Ascending aorta (tissue), 2 donors: Measurements from ENCODE around the gene PCAT7. TPM values are rescaled to one million over a fixed set of nuclear protein-coding genes. Genes with fewer than 3 reads are reported as not detected.
A peak's percentile ranks its signal among the peaks of the same experiment; 100 is the strongest.
"Not testable (repeated sequence)": the region's sequence is repeated elsewhere in the genome, so short reads cannot be mapped to it uniquely, and the experiment has no call there.

Experiments
- DNase-seq, 2 donors: peaks; one replicate each; pipeline ENCODE4 v3.0.0-alpha.2; 2019; ENCODE audit warnings: low spot score in 2 of 2
- H3K27ac ChIP-seq, 2 donors: fragments of 200-600 bp; sonication (generic); one replicate each; pipeline ENCODE4 v1.5.1; 2016 to 2017; ENCODE audit warnings: mild to moderate bottlenecking in 1 of 2
- H3K27me3 ChIP-seq: fragments of 200-600 bp; sonication (generic); one replicate; pipeline ENCODE4 v1.5.1; 2017
- H3K36me3 ChIP-seq, 2 donors: fragments of 200-600 bp; sonication (generic); one replicate each; pipeline ENCODE4 v1.5.1; 2016
- H3K4me1 ChIP-seq, 2 donors: fragments of 200-600 bp; sonication (generic); one replicate each; pipeline ENCODE4 v1.5.1; 2016 to 2017; ENCODE audit warnings: mild to moderate bottlenecking in 1 of 2
- H3K4me3 ChIP-seq, 2 donors: fragments of 200-600 bp; sonication (generic); one replicate each; pipeline ENCODE4 v1.5.1; 2016 to 2017; ENCODE audit warnings: mild to moderate bottlenecking in 1 of 2
- H3K9me3 ChIP-seq, 2 donors: fragments of 200-600 bp; sonication (generic); one replicate each; pipeline ENCODE4 v1.5.1; 2016
- CTCF ChIP-seq, 3 experiments: fragments of 200-600 bp in 2 of 3; fragments of 450-650 bp in 1 of 3; sonication (generic) in 2 of 3; IDR thresholded peaks; one replicate each; pipeline ENCODE4 v1.5.1; 2016 to 2019; ENCODE audit warnings: antibody characterized with exemption in 3 of 3, mild to moderate bottlenecking in 1 of 3, moderate library complexity in 1 of 3
- intact Hi-C: fragments of 100-400 bp; cut with DNase I; formaldehyde crosslinking; loops from one replicate; pipeline ENCODE4 v1.15.1; 2023
- total RNA-seq: library from RNA; depleted of rRNA; stranded (reverse); fragments of >200 nt; gene quantifications from one replicate; pipeline ENCODE4 v1.1.0, GENCODE V29; 2016

The PCAT7 gene
- not detected for total RNA-seq

DNA sequence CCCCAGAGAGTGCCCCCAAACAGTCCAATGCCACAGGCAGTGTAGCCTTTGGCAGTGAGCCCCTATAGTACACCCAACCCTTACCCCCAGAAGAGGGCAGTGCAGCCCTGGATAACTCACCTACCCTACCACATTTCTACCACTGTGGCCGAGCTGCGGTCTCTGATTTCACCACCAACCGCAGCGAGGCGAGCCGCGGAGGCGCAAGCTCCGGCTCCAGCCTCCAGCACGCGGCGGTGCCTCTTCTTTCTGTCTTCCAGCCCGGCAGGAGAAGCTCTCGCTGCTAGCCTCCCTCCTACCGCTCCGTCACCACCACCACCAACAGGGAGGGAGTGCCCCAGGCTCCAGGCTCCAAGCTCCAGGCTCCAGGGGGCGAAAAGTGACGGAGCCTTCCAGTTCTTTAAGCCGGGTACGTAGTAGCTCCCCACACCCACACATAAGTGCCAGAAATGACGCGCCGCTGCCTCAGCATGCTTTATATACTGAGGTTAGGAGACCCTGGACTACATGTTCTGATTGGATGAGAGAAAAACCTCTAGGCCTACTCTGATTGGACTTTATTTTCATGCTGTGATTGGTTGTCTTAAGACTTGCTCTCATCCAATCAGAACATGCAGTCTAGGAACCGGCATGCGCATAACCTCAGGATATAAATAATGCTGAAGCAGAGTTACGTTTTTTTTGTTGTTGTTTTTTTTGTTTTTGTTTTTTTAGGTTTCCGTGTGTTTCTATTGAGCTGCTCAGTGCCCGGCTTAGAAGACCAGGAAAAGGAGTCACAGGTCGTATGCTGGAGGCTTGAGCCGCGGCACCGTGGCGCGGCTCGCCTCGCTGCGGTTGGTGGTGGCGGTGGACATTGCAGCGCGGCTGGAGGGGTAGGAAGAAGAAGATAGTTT, at the start of gene PCAT7:
Gene PCAT7, plus strand, starts transcription at position 645 of the 893 bp plus-strand sequence.
- peak; percentile 9 to 41 (median 35) for TF ChIP-seq CTCF (IDR thresholded peaks at IDR 0.05)
- intact Hi-C loops, result no loop called here
- Histone ChIP-seq H3K27ac (no peak within 1 kb of the TSS), H3K4me1 (no peaks in the 10 kb centered on the region), H3K27me3 (no peaks in the 10 kb centered on the region), H3K36me3 (no peaks in the 10 kb centered on the region), H3K4me3 (peak within 1 kb of the TSS in 1 of 2 donors; percentile 36), H3K9me3 (no peaks in the 10 kb centered on the region)
- no peak for DNase-seq

DNA sequence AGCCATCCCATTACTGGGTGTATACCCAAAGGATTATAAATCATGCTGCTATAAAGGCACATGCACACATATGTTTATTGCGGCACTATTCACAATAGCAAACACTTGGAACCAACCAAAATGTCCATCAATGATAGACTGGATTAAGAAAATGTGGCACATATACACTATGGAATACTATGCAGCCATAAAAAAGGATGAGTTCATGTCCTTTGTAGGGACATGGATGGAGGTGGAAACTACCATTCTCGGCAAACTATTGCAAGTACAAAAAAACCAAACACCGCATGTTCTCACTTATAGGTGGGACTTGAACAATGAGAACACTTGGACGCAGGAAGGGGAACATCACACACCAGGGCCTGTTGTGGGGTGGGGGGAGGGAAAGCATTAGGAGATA, 48.5 kb upstream of the PCAT7 start:
- H3K27me3 ChIP-seq, intact Hi-C loops, H3K4me1 ChIP-seq: not testable (repeated sequence)

GRCh38 chr9:94507531-94508258, 47.2 kb upstream of the PCAT7 start:
- intact Hi-C loops, result no loop called here
- no peak for DNase-seq
- Histone ChIP-seq H3K4me1 (no peaks in the 10 kb centered on the region), H3K4me3 (no peak overlapping the region), H3K27me3 (no peaks in the 10 kb centered on the region), H3K9me3 (no peaks in the 10 kb centered on the region), H3K27ac (no peak overlapping the region), H3K36me3 (no peaks in the 10 kb centered on the region)
- no peak for TF ChIP-seq CTCF (IDR thresholded peaks at IDR 0.05)

More for the DNA sequence above, 48.5 kb upstream of the PCAT7 start:
- not testable (repeated sequence) for H3K9me3 ChIP-seq, H3K36me3 ChIP-seq, DNase-seq, H3K4me3 ChIP-seq, H3K27ac ChIP-seq

- no peak for DNase-seq
- no peak for TF ChIP-seq CTCF (IDR thresholded peaks at IDR 0.05)
- intact Hi-C loops, result no loop called here
- Histone ChIP-seq H3K36me3 (no peaks in the 10 kb centered on the region), H3K4me1 (no peaks in the 10 kb centered on the region), H3K27me3 (no peaks in the 10 kb centered on the region), H3K4me3 (no peak overlapping the region), H3K9me3 (no peaks in the 10 kb centered on the region), H3K27ac (no peak overlapping the region)
These were observed 43.5 kb upstream of the PCAT7 start for GRCh38 chr9:94511134-94511954.

GRCh38 chr9:94511955-94512265, 43.0 kb upstream of the PCAT7 start:
- intact Hi-C loops, result no loop called here
- Histone ChIP-seq H3K36me3 (no peaks in the 10 kb centered on the region), H3K4me1 (no peaks in the 10 kb centered on the region), H3K27ac (no peak overlapping the region), H3K4me3 (no peak overlapping the region), H3K27me3 (no peaks in the 10 kb centered on the region), H3K9me3 (no peaks in the 10 kb centered on the region)
- no peak for TF ChIP-seq CTCF (IDR thresholded peaks at IDR 0.05)
- DNase-seq, result no peak
